NCI-H82 (cell line): ENCODE measurements around the gene SFMBT2.

ENCODE experiments used
- DNase-seq: peaks from one replicate; lab custom pipeline; 2025; lab: John Stamatoyannopoulos, UW

The SFMBT2 gene

DNA sequence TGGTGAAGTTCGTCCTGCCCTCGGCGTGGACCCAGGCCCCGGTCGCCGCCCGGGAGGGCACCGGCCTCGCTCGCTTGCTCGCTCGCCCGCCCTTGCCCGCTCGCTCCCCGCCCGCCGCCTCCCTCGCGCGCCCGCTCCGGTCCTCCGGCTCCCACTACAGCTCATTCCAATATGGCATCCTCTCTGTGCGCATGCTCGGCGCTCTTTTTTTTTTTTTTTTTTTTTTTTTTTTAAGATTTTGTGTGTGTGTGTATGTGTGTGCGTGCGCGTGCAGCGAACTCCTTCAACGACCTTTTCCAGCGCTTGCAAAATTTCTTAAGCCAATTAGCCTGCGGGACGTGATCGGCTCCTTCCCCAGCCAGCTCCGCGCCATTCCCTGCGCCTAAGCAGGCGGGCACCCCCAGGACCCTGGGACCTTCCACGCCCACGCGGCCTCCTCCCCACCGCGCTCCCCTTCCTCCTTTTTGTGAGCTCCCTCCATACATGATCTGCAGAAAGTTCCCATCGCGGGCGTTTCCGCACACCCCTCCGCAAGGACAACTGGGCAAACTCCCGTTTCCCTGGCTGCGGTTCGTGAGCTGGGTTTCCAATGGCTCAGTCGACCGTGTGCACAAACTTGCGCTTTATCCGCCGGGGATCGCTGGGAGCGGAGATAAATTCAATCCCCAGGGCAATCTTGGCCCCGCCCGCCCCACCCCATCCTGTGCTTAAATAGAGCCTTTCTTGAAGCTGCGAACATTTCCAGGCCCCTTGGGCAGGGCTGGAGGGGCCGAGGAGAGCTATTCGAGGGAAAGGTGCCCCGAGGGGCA lies at the start of gene SFMBT2:
SFMBT2 (minus strand) TSS at position 173 of the 809 bp plus-strand sequence. CDS start 29,136 bp downstream, outside the sequence.
- peak; percentile 35 for DNase-seq

DNA sequence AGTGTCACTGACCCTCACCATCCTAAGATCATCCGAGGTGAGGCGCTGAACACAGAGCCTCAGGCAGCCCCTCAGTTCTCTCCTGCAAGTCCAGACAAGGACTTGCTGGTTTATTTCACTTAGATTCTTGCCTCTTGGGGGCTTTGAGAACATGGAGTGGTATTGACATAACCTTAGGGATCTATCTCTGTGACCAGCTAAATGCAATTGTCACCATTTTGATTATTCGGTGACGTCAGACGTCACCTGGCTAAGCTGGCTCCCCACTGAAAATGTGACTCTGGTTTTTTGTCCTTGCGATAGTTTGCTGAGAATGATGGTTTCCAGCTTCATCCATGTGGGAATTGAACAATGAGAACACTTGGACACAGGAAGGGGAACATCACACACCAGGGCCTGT lies 49.2 kb upstream of the SFMBT2 start:
- DNase-seq, result no peak

DNA sequence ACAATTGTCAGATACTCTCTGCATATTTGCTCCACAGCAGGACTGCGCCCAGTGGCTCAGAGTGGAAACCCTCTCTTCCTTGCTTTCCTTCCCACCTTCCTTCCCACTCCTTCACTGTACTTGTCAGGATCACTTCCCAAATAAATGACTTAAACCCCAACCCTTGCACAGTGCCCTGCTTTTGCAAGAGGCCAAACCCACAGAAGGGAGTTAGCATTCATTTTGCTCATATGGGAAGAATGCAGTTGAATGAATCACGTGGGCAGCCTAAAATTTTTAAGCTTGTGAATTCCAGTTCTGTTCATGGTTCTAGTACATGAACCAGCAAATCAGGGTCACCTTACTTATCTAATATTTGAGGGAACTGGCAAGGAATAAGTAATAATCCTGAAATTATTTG lies 47.7 kb upstream of the SFMBT2 start:
- DNase-seq, result no peak

DNA sequence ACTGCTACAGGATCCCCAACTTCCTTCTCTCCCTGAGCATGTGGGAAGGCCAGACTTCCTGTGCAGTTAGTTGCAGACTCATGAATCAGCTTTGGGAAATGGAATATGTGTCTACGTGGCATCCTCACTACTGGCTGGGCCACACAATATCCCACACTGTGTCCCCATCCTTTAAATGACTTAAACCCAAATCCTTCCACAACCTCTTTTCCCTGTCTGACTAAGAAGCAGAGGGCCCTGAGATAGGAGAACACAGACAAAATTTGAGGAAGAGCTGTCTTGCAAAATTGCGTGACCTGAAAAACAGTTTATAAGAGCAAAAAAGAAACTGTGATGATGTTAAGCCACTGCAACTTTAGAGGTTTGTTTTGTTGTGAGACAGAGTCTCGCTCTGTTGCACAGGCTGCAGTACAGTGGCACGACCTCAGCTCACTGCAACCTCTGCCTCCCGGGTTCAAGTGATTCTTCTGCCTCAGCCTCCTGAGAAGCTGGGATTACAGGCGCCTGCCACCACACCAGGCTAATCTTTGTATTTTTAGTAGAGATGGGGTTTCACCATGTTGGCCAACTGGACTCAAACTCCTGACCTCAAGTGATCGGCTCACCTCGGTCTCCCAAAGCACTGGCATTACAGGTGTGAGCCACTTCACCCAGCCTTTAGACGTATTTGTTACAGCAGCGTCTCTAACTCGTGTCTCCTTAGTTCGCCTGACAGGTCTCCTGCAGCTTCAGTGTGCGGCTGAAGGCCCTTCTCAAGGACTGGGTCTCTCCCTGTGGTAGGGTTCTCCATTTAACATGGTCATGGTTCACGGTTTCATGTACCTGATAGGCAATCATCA lies 46.9 kb upstream of the SFMBT2 start:
- no peak for DNase-seq

DNA sequence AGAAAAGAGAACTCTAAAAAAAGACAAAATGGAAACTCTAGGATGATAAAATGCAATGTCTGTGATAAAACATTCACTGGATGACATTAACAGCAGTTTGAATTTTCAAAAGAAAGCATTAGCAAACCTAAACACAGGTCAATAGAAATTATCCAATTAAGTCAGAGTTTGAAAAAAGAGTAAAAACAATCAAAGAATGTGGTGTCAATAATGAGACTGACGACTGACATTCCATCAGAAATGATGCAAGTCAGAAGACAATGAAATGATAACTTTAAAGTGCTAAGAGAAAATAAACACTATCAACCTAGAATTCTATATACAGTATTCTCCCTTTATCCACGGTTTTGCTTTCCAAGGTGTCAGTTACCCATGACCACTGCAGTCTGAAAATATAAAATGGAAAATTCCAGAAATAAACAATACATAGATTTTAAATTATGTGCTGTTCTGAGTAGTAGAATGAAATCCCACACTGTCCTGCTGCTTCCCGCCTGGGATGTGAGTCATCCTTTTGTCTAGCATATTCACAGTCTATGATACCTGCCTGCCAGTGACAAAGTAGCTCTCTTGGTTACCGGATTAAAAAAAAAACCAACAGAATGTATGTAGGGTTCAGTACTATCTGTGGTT lies 38.3 kb upstream of the SFMBT2 start:
- DNase-seq, result no peak

DNA sequence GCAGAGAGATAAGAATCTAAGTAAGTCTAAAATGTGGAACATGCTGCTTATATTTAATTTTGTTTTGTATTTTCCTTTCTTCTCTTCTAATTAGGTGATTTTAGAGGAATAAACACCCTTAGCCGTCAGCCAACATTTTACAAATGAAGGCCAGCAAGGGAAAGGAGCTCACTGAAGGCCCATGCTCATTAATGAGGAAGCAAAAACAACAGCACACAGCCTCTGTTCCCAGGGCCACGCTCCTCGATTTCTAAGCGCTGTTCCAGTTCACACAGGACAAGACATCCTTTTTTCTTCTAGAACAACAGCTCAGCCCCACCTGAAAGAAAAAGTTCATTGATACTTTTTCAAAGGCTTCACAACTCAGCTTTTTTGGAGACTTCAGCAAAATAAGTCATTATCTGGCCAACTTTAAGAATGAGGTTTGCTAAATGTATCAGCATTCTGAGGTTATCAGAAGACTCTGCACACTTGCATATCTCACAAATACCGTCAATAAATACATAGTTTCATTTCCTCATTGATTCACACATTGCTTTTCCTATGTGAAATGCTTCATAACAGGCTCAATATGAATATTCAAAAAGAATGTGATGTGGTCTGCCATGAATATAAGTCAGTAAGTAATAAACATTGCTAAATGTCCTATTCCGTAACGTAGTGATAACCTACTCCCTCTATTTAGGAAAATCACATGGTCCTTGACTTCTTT lies 34.8 kb upstream of the SFMBT2 start:
- no peak for DNase-seq

DNA sequence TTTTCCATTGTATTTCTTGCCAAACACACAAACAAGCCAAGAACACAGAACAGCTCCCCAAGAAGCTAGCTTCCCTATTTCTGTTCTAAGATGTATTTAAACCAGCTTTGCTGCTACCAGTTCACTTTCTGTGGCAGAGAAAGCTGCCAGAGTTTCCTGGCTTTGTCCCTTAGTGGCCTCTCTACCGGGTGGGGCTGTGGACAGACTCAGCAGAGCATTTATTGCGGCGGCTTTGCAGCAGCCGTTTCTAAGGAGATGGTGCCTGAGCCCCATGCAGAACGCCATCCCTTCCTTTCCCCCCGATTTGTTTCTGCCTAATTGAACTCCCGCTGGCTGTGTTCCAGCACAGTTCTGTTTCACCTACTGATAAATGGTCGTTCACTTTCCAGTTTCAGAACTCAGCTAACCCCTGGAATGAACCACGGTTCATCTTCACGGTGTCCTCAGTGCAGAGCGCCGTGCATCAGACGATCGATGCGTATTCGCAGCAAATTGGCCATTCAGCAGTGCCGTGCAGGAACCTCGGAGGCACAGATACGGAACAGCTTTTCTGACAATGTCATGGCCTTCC lies 33.8 kb upstream of the SFMBT2 start:
- no peak for DNase-seq

DNA sequence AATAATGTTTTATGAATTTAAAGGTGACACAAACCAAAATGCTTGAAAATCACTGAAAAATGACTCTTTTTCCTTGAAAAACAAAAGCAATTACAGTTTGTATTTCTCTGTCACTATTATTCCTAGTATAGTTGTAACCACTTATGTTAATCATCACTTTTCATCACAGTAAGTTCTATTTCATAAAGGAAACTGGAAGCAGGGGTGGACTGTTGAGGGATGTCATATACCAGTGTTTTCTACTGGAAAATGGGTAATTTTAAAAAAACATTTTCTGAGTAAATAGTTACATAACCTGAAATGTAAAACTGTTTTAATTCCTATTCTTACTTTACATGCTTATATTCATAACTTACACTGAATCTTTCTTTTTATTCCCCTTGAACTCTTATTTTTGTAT lies 32.2 kb upstream of the SFMBT2 start:
- no peak for DNase-seq

DNA sequence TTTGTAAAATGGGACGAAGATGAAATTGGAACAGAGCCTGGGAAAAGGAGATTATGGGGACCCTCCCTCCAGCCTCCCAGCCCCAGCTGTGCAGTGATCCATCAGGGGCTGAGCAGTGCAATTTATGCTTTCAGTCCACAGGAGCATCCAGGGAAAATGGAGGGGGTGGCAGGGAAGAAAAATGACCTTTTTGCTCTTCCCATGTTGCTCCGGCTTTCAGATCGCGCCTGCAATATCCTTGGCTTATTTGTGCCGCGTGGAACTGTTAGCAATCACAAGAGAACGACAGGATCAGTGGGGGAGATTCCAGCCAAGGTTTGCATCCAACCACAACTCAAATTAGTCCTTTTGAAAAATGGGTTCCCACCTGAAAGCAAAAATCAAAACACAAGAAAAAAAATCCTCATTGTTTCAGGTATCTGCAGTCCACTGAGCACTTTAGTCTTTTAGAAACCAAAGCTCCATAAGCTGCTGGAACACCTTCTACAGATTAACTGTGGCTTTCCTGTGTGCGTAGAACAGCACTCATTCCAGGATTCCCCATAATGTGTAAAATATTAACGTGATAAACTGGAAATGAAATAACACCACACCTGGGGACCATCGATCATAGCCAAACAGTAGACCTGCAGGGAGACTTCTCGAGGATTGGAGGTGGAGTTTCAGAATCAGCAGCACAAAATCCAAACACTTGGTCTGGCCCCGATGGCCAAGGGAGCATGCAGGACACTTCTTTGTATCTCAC lies 30.7 kb upstream of the SFMBT2 start:
- DNase-seq, result no peak

DNA sequence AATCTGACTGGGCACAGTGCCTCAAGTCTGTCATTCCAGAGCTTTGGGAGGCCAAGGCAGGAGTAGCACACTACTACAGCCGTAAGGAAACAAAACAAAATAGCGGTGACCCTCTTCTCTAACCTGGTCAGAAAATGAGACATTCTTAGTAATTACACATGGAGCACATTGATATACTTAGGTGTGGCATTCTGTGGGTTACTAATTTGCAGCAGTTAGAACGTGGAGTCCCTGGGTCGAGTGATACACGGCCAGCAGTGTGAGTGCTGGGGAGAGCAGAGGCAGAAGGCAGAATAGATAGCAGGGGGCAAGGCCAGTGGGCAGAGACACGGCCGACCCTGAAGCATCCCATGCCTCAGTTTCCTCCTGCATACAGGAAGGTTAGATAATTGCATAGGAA lies 28.9 kb upstream of the SFMBT2 start:
- DNase-seq, result no peak

DNA sequence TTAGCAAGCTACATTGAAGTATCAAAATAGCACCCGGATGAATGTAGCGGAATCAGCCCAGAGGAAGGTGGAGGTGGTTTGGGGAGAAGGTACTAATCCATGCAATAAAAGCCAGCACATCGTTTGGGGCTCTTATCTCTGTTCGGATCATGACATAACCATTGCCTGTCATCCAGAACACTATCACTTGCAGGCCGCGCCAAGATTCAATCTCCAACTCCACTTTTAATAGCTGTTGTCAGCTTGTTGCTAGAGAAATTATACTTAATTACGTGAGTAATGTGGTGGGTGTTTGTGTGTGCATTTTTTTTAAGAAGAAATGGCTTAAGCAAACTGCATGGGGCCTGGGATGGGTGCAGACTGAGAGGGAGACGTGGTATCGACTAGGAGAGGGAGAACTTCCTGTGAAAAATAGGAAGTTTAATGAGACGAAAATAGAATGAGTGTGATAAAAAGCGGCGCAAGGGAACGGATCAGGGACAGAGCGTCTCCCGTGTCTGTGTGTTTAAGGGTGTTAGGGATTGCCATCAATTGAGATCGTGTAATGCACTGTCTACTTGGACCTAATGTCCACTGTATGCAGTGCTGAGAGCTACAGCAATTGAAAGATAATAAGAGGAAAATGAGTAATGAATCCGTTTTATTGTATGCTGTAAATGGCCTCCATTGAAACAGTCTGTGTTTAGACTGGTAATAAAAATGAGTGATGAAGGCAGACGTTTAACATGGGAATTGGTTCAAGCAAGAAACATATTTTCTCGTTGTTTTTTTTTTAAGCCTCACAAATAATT lies 27.6 kb upstream of the SFMBT2 start:
- no peak for DNase-seq

DNA sequence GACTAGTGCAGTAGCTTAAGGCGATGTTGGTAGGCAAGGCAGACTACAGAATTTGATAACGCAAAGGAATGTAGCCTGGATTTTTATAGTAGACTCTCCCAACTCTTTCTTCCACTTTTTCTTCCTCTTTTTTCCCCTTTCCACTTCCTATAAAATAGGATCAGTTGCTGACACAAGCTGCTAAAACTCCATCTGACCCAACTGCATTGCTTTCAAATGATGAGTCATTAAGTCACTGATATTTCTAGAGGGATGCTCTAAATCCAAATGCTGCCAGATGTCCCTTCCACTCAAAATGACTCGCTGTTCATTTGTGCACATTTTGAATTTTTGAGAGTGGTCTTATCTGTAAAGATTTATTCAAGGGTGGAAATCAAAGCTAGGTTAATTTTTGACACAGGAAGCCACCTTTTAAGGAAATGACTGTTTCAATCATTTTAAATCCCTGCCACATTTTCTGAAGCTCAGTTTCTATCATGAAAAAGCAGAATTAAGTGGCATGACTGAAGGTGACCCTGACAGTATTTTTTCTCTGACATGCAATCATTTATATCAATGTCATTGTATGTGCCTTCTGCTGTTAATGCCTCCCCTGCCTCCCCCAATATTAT lies 25.8 kb upstream of the SFMBT2 start:
- no peak for DNase-seq

DNA sequence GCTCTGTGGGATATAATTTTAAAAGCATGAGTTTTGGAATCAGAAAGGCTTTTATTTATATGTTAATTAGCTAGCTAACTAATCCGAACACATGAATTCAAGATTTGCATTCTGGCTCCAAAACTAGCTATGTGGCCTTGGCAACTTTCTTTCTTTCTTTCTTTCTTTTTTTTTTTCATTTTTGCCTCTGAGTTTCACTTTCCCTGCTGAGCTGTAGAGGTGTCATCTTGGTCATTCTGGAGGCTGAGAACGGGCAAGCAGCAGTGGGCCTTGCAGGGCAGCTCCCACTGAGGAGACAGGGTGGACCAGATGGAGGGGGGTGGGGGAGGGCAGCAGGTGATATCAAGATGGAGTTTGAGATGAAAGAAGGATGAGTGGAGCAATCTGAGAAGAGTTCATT lies 24.8 kb upstream of the SFMBT2 start:
- DNase-seq, result no peak

DNA sequence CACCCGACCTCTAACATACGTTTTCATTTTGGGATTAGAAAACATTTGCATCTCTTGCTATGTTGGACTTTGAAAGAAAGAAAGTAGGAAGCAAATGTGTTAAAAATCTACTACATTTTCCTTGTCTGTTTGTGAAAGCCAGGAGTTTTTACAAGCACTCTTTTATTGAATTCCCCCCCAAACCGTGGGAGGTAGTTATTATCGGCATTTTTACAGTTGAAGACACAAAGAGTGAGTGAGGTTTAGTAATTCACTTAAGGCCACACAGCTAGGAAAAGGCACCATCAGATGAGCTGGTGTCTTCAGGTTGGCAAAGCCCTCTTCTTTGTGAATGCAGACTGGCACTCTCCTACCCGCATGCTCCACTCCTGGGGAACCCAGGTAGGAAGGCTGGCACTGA lies 23.5 kb upstream of the SFMBT2 start:
- DNase-seq, result no peak

DNA sequence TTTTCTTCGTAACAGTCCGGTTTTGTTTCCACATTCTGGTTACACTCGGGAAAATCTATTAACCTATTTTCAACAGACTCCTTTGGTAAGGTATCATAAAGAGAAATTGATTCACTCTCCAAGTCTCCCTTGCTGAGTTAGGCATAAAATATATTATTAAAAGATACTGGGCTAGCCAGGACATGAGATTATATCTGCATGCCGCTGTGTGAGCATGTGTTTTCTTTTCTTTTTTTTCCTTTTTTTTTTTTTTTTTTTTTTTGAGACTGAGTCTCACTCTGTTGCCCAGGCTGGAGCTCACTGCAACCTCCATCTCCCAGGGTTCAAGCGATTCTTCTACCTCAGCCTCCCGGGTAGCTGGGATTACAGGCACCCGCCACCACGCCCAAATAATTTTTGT lies 23.0 kb upstream of the SFMBT2 start:
- no peak for DNase-seq

DNA sequence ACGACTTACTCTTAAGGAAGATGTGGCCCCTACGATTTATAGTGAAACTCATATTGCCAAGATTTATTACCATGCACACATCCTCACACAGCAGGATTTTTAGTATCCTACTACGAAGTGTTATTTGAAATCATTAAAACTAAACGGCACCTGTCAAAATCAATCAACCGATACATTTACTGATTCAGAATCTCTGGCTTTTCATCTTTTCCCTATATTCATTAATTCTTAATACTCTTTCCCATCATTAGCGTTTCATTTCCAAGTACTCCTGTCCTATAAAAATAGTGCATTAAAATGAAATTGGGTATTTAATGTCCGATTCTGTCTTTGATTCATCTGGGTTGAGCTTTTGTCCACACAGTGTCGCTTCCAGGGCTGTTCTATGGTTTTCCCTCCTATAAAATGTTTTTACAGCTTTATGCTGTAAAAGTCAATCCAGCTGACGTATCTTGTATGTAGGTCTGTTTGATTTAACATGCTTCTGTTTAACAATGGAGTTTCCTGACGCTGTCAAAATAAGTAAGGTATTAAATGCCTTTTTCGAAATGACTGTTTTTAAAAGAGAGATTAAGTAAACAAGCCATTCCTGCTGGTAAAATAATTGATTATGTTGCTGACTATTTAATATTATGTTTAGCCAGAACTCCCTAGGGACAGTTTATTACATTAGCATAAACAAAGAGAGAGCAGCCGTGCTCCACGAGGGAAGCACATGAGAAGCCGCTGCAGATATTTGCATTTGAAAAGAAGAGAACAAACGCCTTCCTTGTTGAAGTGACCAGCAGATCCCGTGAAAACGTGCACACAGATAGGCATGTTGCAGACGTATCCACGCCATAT lies 22.3 kb upstream of the SFMBT2 start:
- DNase-seq, result no peak

DNA sequence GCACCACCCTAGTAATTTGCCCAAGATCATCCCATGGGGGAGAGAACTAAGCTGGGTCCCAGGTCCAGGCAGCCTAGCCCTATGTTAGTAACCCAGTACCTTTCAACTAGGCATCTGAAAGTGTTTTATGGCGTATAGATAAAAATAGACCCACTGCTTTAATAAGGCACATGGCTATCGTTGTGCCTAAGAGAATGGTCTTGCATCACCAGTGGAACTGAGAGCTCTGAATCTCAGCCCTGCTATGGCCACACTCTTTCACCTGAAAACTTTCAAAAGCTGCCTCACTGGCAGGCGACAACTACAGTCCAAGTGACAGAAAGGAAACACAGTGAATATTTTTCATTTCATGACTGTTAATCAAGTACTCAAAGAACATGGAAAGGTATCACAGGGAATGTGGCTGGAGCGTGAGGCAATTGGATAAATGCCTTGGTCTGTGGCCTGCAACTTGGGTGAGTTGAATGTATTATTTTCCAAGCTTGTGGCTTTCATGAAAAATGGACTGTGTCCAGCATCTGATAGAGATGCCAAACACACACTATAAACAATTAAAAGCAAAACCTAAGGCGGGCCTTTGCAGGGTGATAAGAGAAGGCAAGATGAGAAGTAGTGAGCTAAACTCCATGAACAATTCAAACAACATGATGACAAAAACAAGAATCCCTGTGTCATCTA lies 18.0 kb upstream of the SFMBT2 start:
- DNase-seq, result no peak

DNA sequence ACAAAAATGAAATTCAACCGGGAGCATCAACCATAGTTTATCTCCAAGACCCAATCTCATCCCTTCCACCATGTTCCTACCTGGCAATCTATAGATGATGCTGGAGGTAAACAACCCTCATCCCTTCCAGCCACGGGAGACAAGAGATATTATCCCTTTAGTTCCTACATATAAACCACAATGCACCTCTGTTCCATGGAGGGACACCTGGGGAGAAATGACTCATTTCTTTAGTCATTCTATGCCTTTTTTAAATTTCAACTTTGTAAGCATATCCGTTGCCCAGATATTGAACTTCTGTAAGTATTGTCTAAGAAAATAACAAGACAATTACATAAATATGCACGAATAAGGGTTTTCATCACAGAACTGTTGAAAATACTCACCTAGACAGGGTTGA lies 15.5 kb upstream of the SFMBT2 start:
- DNase-seq, result no peak
